Mesodermal cell (in vitro differentiated cells): ENCODE results near the gene CACNA1C.

ENCODE experiments used
- H3K27ac ChIP-seq: 2 replicates; pipeline ENCODE4 v1.7.0; 2013; ENCODE audit warnings: mild to moderate bottlenecking, low read depth, low read length, moderate library complexity; ENCODE audit not compliant: severe bottlenecking
- H3K36me3 ChIP-seq: 2 replicates; pipeline ENCODE4 v1.7.1; 2013; ENCODE audit warnings: mild to moderate bottlenecking, low read length, moderate library complexity; ENCODE audit not compliant: control insufficient read depth, insufficient read depth
- H3K4me1 ChIP-seq: one replicate; pipeline ENCODE4 v1.7.1; 2013; ENCODE audit warnings: mild to moderate bottlenecking, low read length; ENCODE audit not compliant: insufficient read depth, control insufficient read depth, poor library complexity, severe bottlenecking
- H3K4me3 ChIP-seq: 2 replicates; pipeline ENCODE4 v1.7.0; 2013; ENCODE audit warnings: low read length, control low read depth, mild to moderate bottlenecking; ENCODE audit not compliant: insufficient read depth, poor library complexity, severe bottlenecking; ENCODE audit errors: extremely low read depth
- H3K9me3 ChIP-seq: 2 replicates; pipeline ENCODE4 v1.7.1; 2013; ENCODE audit warnings: mild to moderate bottlenecking, low read length, moderate library complexity; ENCODE audit not compliant: control insufficient read depth
- WGBS, 2 experiments: methylation state at CpG; one replicate each; pipeline ENCODE4 v1.1.5; 2013; ENCODE audit warnings: missing lambda C conversion rate in 2 of 2; ENCODE audit not compliant: insufficient coverage in 2 of 2; 5-methylcytosine and 5-hydroxymethylcytosine counted together

The CACNA1C gene

DNA sequence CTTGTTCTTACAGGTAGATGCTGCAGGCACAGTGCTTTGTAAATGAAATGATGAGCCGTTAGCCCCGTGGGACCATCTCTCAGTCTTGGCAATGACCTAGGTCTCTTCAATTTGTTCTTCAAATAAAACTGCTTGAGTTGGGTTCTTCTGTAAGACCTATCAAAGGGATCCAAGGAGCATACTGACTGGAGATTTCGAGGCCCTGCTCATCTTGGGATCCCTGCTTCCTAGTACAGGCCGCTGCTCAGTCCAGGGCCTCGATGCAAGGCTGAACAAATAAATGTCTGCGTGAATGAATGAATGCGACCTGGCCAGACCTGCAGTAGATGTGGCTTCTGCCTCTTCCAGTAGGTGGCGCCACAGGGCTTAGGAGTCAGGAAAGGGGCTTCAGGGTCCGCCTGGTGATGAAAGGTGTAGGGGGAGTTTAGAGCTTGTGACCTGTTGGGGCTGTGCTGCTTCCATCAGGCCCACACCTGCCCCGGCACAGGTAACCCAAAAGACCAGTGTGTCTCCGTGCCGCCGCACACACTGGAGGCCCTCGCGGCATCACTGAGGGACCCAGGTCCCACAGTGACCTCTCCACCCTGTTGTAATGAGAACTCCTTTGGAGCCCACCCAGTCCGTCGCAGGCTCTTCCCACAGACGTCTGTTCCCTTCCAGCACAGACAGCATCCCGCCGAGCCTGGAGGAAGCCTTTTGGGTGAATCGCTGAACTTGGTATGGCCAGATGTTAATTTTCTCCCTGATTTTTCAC is 4.4 kb downstream of the CACNA1C start:
- Histone ChIP-seq H3K4me3 (no peak overlapping the region), H3K36me3 (no peaks in the 10 kb centered on the region), H3K27ac (no peak overlapping the region), H3K9me3 (no peaks in the 10 kb centered on the region), H3K4me1 (peaks cover 6% of the 10 kb centered on the region)
- WGBS, 2 experiments: 59 to 63% methylated on average over 18 to 19 of the region's 21 CpGs

DNA sequence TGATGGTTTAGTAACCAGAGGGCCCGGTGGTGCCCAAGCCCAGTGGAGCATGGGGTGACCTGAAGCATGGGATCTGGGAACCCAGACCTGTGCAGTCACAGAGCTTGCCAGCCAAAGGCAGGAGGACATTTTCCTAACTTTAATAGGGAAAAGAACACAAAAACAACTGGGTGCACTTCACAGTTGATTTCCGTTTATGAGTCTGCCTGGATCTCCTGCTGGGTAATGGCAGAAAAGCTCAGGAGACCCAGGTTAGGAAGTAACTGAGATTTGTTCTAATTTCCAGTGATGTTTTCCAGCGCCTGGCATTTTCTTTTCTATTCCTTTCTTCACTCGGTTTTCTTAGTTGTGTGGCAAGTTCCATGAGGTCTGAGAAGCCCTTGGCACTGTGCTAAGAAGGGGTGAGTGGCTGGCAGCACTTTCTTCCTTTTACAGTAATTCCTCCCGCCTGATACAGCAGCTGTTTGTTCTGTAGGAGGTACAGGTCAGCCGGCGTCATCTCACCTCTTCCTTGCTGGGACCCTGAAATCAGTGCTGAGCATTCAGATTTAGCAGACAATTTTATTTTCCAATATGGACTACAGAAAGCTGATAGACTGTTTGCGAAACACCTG is 5.1 kb downstream of the CACNA1C start:
- Histone ChIP-seq H3K4me3 (no peak overlapping the region), H3K9me3 (no peaks in the 10 kb centered on the region), H3K27ac (no peak overlapping the region), H3K36me3 (no peaks in the 10 kb centered on the region), H3K4me1 (peaks cover 6% of the 10 kb centered on the region)
- 91 to 93% methylated on average over 5 to 7 of the region's 8 CpGs for WGBS, 2 experiments

GRCh38 chr12:2058837-2059236 is 6.0 kb downstream of the CACNA1C start:
- H3K9me3 ChIP-seq: no peaks in the 10 kb centered on the region
- WGBS, 2 experiments: 61 to 83% methylated on average over 3 to 5 of the region's 6 CpGs
- peaks cover 6% of the 10 kb centered on the region for H3K4me1 ChIP-seq
- no peak overlapping the region for H3K27ac ChIP-seq
- H3K4me3 ChIP-seq: no peak overlapping the region
- no peaks in the 10 kb centered on the region for H3K36me3 ChIP-seq

DNA sequence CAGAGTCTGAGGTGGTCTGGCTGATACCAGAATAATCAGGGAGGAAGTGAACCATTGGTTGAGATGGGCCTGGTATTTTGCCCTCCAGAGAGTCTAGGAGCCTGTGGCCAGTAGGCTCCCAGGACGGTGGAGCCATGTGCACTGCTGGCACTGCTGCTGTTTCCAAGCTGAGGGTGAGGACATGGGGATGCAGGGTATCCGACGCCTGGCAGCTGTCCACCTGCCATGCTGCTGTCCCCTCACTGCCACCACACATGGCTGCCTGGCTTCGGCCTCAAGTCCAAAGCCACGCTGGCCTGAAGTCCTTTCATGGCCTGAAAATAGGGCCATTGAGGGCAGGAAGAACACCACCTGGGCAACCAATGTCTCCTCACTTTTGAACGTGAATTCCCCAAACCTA is 8.6 kb downstream of the CACNA1C start:
- Histone ChIP-seq H3K4me1 (no peaks in the 10 kb centered on the region), H3K27ac (no peak overlapping the region), H3K4me3 (no peak overlapping the region), H3K36me3 (no peaks in the 10 kb centered on the region), H3K9me3 (no peaks in the 10 kb centered on the region)
- 80 to 100% methylated on average over 1 to 3 of the region's 6 CpGs for WGBS, 2 experiments

DNA sequence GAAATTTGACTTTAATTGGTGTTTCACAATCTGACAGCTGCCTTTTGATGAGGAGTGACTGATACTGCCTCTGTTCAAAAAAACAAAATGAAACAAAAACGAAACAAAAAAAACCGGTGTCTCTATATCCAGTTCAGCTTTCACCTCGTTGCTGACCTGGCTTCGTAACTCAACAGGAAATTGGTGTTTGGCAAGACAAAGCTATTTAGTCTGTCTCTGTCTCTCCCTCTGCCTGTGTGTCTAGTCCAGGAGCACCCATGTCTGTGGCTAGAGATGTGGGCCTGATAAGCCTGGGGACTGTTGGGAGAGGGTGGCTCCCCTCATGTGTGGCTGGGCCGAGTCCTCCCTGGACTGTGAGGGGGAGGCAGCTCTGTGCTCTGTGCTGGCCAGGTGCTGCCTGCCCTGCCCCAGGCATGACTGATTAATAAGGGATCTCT is 11.3 kb downstream of the CACNA1C start:
- Histone ChIP-seq H3K4me1 (no peaks in the 10 kb centered on the region), H3K4me3 (no peak overlapping the region), H3K27ac (no peak overlapping the region), H3K9me3 (peaks cover under 1% of the 10 kb centered on the region), H3K36me3 (no peaks in the 10 kb centered on the region)
- WGBS, 2 experiments: 89 to 93% methylated on average over 4 of the region's 5 CpGs

GRCh38 chr12:2068653-2069052 is 15.9 kb downstream of the CACNA1C start:
- 90 to 96% methylated on average over 6 of the region's 6 CpGs for WGBS, 2 experiments
- Histone ChIP-seq H3K9me3 (peaks cover 13% of the 10 kb centered on the region), H3K4me3 (no peak overlapping the region), H3K36me3 (no peaks in the 10 kb centered on the region), H3K27ac (no peak overlapping the region), H3K4me1 (no peaks in the 10 kb centered on the region)

DNA sequence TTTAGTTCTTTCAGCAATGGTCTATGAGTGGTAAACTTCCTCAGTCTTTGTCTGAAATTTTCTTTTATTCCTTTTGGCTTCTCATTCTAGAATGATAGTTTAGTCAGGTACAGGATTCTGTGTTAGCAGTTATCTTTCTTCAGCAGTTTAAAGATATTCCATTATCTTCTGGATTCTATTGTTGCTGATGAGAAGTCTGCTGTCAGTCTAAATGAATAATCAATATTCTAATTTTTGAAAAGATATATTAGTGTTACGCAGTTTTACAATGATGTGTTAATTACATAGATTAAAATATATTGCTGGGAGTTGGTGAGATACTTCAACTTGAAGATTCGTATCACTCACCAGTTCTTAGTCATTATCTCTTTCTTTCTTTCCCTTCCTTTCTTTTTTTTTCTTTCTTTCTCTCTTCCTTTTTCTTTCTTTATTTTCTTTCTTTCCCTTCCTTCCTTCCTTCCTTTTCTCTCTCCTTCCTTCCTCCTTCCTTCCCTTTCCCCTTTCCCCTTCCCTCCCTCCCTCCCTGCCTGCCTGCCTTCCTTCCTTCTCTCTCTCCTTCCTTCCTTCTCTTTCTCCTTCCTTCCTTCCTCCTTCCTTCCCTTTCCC is 17.8 kb downstream of the CACNA1C start:
- WGBS, 2 experiments: 86% methylated on average over 1 of the region's 2 CpGs; no CpG with 5 or more reads in 1 of the 2 experiments
- Histone ChIP-seq H3K4me1 (peaks cover 9% of the 10 kb centered on the region), H3K9me3 (peaks cover 13% of the 10 kb centered on the region), H3K36me3 (no peaks in the 10 kb centered on the region), H3K4me3 (no peak overlapping the region), H3K27ac (no peak overlapping the region)

DNA sequence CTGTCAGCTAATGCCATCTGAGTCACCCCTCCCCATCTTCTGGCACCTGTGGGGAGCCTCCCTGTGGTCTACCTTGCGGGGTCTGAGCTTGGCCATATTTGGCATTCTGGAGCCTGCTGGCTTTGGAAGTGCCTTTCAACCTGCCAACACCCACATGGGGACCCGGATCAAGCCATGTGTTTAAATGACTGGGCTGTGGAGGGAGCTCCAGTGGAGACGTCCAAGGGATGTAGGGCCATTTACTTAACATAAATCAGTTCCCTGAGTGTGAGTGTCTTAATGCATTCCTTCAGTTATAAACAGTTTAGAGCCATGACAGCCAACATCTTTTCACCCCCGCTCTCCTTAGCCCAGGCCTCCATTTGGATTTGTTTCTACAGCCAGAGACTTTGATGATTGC is 22.0 kb downstream of the CACNA1C start:
- peaks cover 6% of the 10 kb centered on the region for H3K9me3 ChIP-seq
- H3K4me1 ChIP-seq: peaks cover 14% of the 10 kb centered on the region
- no peak overlapping the region for H3K27ac ChIP-seq
- H3K36me3 ChIP-seq: no peaks in the 10 kb centered on the region
- WGBS, 2 experiments: 100% methylated on average over 1 of the region's 4 CpGs; no CpG with 5 or more reads in 1 of the 2 experiments
- H3K4me3 ChIP-seq: no peak overlapping the region

GRCh38 chr12:2075508-2076195 is 22.9 kb downstream of the CACNA1C start:
- Histone ChIP-seq H3K27ac (peak overlapping the region; percentile 10), H3K4me1 (peaks cover 14% of the 10 kb centered on the region), H3K4me3 (no peak overlapping the region), H3K36me3 (no peaks in the 10 kb centered on the region), H3K9me3 (peaks cover 3% of the 10 kb centered on the region)
- WGBS, 2 experiments: 93 to 95% methylated on average over 9 of the region's 9 CpGs

DNA sequence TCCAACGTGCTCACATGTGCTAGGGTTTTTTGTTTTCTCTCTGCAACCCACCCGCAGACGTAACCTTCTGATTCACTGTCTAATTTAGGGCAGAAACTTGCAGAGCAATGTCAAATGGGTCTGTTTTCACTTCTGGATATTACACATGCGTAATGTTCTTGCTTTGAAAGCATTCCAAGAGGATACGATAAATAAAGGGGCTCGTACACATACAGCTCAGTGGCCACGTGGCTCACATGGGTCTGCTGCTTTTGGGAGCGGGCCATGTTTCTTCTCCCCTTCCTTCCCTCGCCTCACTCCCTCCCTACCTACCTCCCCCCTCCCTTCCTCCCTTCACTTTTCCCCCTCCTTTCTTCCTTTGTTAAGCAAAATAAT is 23.4 kb downstream of the CACNA1C start:
- peaks cover 8% of the 10 kb centered on the region for H3K9me3 ChIP-seq
- 88 to 92% methylated on average over 9 of the region's 9 CpGs for WGBS, 2 experiments
- no peak overlapping the region for H3K27ac ChIP-seq
- no peaks in the 10 kb centered on the region for H3K36me3 ChIP-seq
- peaks cover 14% of the 10 kb centered on the region for H3K4me1 ChIP-seq
- H3K4me3 ChIP-seq: no peak overlapping the region
